ENCODE results near the gene DNAJC3.

DNA sequence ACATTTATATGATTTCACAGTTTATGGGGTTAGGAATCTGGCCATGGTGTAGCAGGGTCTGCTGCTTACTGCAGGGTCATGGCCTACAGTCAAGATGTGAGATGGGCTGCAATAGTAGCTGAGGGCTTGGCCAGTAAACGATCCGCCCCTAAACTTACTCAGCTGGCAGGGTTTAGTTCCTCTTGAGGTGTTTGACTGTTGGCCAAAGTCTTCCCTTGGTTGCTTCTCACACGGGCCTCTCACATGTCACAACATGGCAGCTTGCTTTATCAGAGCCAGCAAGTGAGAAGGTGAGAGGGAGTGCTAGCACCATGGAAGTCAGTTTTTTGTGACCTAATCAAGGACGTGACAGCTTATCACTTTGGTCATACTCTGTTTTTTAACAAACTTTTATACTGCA is 77.1 kb downstream of the DNAJC3 start:
- no peak for TF ChIP-seq EZH2 (IDR thresholded peaks at IDR 0.05; ENCODE audit: borderline replicate concordance)
- TF ChIP-seq, protein P1, sequence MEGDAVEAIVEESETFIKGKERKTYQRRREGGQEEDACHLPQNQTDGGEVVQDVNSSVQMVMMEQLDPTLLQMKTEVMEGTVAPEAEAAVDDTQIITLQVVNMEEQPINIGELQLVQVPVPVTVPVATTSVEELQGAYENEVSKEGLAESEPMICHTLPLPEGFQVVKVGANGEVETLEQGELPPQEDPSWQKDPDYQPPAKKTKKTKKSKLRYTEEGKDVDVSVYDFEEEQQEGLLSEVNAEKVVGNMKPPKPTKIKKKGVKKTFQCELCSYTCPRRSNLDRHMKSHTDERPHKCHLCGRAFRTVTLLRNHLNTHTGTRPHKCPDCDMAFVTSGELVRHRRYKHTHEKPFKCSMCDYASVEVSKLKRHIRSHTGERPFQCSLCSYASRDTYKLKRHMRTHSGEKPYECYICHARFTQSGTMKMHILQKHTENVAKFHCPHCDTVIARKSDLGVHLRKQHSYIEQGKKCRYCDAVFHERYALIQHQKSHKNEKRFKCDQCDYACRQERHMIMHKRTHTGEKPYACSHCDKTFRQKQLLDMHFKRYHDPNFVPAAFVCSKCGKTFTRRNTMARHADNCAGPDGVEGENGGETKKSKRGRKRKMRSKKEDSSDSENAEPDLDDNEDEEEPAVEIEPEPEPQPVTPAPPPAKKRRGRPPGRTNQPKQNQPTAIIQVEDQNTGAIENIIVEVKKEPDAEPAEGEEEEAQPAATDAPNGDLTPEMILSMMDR (IDR thresholded peaks at IDR 0.05; ENCODE audit: poor library complexity): no peak
